H9 (cell line): ENCODE results near the gene GNB3. TPM values are rescaled to one million over a fixed set of nuclear protein-coding genes. Genes with fewer than 3 reads are reported as not detected.
"Not testable (repeated sequence)": the region's sequence is repeated elsewhere in the genome, so short reads cannot be mapped to it uniquely, and the experiment has no call there.

ENCODE experiments used
- DNase-seq: peaks from one replicate; pipeline ENCODE4 v3.0.0-alpha.2; 2017
- H2AFZ ChIP-seq: one replicate; pipeline ENCODE4 v1.6.1; 2013; ENCODE audit warnings: mild to moderate bottlenecking, low read length, control low read depth, moderate library complexity
- H2AK5ac ChIP-seq: 2 replicates; pipeline ENCODE4 v1.6.1; 2013; ENCODE audit warnings: low read length, control low read depth, mixed read lengths; ENCODE audit not compliant: insufficient read length
- H2BK120ac ChIP-seq: one replicate; pipeline ENCODE4 v1.6.1; 2013; ENCODE audit warnings: low read depth, mild to moderate bottlenecking, low read length, control low read depth, inconsistent platforms; ENCODE audit not compliant: poor library complexity, severe bottlenecking
- H2BK12ac ChIP-seq: 2 replicates; pipeline ENCODE4 v1.6.1; 2013; ENCODE audit warnings: low read length, control low read depth, mixed read lengths, low read depth; ENCODE audit not compliant: insufficient read length
- H2BK15ac ChIP-seq: 2 replicates; pipeline ENCODE4 v1.6.1; 2013; ENCODE audit warnings: low read depth, low read length, control low read depth
- H2BK20ac ChIP-seq: one replicate; pipeline ENCODE4 v1.6.1; 2013; ENCODE audit warnings: low read depth, mild to moderate bottlenecking, low read length, control low read depth, inconsistent platforms; ENCODE audit not compliant: poor library complexity, severe bottlenecking
- H2BK5ac ChIP-seq: 2 replicates; pipeline ENCODE4 v1.6.1; 2013; ENCODE audit warnings: low read length, control low read depth, mixed read lengths; ENCODE audit not compliant: insufficient read length
- H3K14ac ChIP-seq: 2 replicates; pipeline ENCODE4 v1.6.1; 2013; ENCODE audit warnings: low read length, control low read depth; ENCODE audit not compliant: insufficient read depth
- H3K18ac ChIP-seq: 2 replicates; pipeline ENCODE4 v1.6.1; 2013; ENCODE audit warnings: low read depth, mild to moderate bottlenecking, mixed read lengths, low read length, control low read depth; ENCODE audit not compliant: insufficient read length
- H3K23ac ChIP-seq: 2 replicates; pipeline ENCODE4 v1.6.1; 2013; ENCODE audit warnings: low read length, control low read depth, mixed read lengths, low read depth; ENCODE audit not compliant: insufficient read length
- H3K23me2 ChIP-seq: 2 replicates; pipeline ENCODE4 v1.6.1; 2013; ENCODE audit warnings: low read depth, mild to moderate bottlenecking, mixed read lengths, low read length, control low read depth; ENCODE audit not compliant: insufficient read length, poor library complexity, severe bottlenecking
- H3K27ac ChIP-seq: 2 replicates; pipeline ENCODE4 v1.5.1; 2013; ENCODE audit warnings: low read length, control low read depth, mixed read lengths, low read depth; ENCODE audit not compliant: insufficient read length
- H3K27me3 ChIP-seq: 2 replicates; pipeline ENCODE4 v1.6.1; 2013; ENCODE audit warnings: low read length, control low read depth, inconsistent platforms; ENCODE audit not compliant: insufficient read depth
- H3K4ac ChIP-seq: 2 replicates; pipeline ENCODE4 v1.6.1; 2013; ENCODE audit warnings: low read depth, mild to moderate bottlenecking, control low read depth, inconsistent platforms, low read length, moderate library complexity
- H3K4me1 ChIP-seq: 2 replicates; pipeline ENCODE4 v1.6.1; 2013; ENCODE audit warnings: low read length, control low read depth, inconsistent platforms; ENCODE audit not compliant: insufficient read depth
- H3K4me2 ChIP-seq: 2 replicates; pipeline ENCODE4 v1.6.1; 2013; ENCODE audit warnings: low read length, control low read depth, mixed read lengths; ENCODE audit not compliant: insufficient read length, insufficient read depth
- H3K56ac ChIP-seq: 2 replicates; pipeline ENCODE4 v1.6.1; 2013; ENCODE audit warnings: low read depth, mild to moderate bottlenecking, mixed read lengths, low read length, control low read depth; ENCODE audit not compliant: insufficient read length
- H3K79me1 ChIP-seq: 2 replicates; pipeline ENCODE4 v1.6.1; 2013; ENCODE audit warnings: low read depth, mild to moderate bottlenecking, moderate library complexity, low read length, control low read depth, inconsistent platforms; ENCODE audit not compliant: insufficient read depth, poor library complexity, severe bottlenecking
- H3K79me2 ChIP-seq: 2 replicates; pipeline ENCODE4 v1.6.1; 2013; ENCODE audit warnings: low read length, control low read depth, inconsistent platforms; ENCODE audit not compliant: insufficient read depth
- H3K9ac ChIP-seq: 2 replicates; pipeline ENCODE4 v1.6.1; 2013; ENCODE audit warnings: low read length, control low read depth, mixed read lengths; ENCODE audit not compliant: insufficient read length; ENCODE audit errors: extremely low read depth
- H3K9me3 ChIP-seq: one replicate; pipeline ENCODE4 v1.6.1; 2013; ENCODE audit warnings: low read depth, low read length, inconsistent platforms; ENCODE audit not compliant: control insufficient read depth
- H3T11ph ChIP-seq: one replicate; pipeline ENCODE4 v1.6.1; 2013; ENCODE audit warnings: mild to moderate bottlenecking, low read length, control low read depth, inconsistent platforms
- H4K20me1 ChIP-seq: one replicate; pipeline ENCODE4 v1.6.1; 2013; ENCODE audit not compliant: control insufficient read depth, insufficient read length, insufficient read depth
- H4K5ac ChIP-seq: 2 replicates; pipeline ENCODE4 v1.6.1; 2013; ENCODE audit warnings: low read depth, mild to moderate bottlenecking, mixed read lengths, low read length, control low read depth; ENCODE audit not compliant: insufficient read length
- H4K8ac ChIP-seq: replicated peaks from 2 replicates; pipeline ENCODE4 v1.6.1; 2013; ENCODE audit warnings: low read length, control low read depth, mixed read lengths, low read depth; ENCODE audit not compliant: insufficient read length
- H4K91ac ChIP-seq: 2 replicates; pipeline ENCODE4 v1.6.1; 2013; ENCODE audit warnings: low read depth, mild to moderate bottlenecking, moderate library complexity, mixed read lengths, low read length, control low read depth; ENCODE audit not compliant: insufficient read length
- H3K27ac Mint-ChIP-seq, 3 experiments: 2 replicates in 2 of 3; 3 replicates in 1 of 3; pipeline ENCODE4 v1.8.0; 2020 to 2021; ENCODE audit warnings: mixed read lengths in 3 of 3, mild to moderate bottlenecking in 1 of 3, moderate library complexity in 1 of 3
- H3K27me3 Mint-ChIP-seq: 2 replicates; pipeline ENCODE4 v1.8.0; 2021; ENCODE audit warnings: low read depth, mild to moderate bottlenecking, moderate library complexity, mixed read lengths
- H3K36me3 Mint-ChIP-seq, 3 experiments: 2 replicates in 2 of 3; 3 replicates in 1 of 3; pipeline ENCODE4 v1.8.0; 2020 to 2021; ENCODE audit warnings: low read depth in 3 of 3, mixed read lengths in 3 of 3; ENCODE audit not compliant: insufficient read depth in 1 of 3
- H3K4me1 Mint-ChIP-seq, 2 experiments: 2 replicates each; pipeline ENCODE4 v1.8.0; 2020; ENCODE audit warnings: mixed read lengths in 2 of 2
- H3K4me3 Mint-ChIP-seq, 2 experiments: 2 replicates in 1 of 2; 3 replicates in 1 of 2; pipeline ENCODE4 v1.8.0; 2020 to 2021; ENCODE audit warnings: mild to moderate bottlenecking in 2 of 2, mixed read lengths in 2 of 2, moderate library complexity in 1 of 2
- H3K9me3 Mint-ChIP-seq, 2 experiments: 2 replicates in 1 of 2; 3 replicates in 1 of 2; pipeline ENCODE4 v1.8.0; 2020; ENCODE audit warnings: mild to moderate bottlenecking in 2 of 2, mixed read lengths in 2 of 2, moderate library complexity in 1 of 2
- WGBS: extraction: QIAGEN DNeasy Blood & Tissue Kit; methylation state at CpG from one replicate; pipeline ENCODE4 v1.1.7; 2013; ENCODE audit warnings: missing lambda C conversion rate, low lambda C conversion rate, mixed read lengths; ENCODE audit not compliant: insufficient read length; ENCODE audit errors: extremely low coverage; 5-methylcytosine and 5-hydroxymethylcytosine counted together
- total RNA-seq: library from RNA; stranded (reverse); gene quantifications from 2 replicates; pipeline ENCODE4 v1.2.1, GENCODE V29; 2021

GNB3 gene
- total RNA-seq, 1 experiment from 2014 or later, result 17.3 TPM

DNA sequence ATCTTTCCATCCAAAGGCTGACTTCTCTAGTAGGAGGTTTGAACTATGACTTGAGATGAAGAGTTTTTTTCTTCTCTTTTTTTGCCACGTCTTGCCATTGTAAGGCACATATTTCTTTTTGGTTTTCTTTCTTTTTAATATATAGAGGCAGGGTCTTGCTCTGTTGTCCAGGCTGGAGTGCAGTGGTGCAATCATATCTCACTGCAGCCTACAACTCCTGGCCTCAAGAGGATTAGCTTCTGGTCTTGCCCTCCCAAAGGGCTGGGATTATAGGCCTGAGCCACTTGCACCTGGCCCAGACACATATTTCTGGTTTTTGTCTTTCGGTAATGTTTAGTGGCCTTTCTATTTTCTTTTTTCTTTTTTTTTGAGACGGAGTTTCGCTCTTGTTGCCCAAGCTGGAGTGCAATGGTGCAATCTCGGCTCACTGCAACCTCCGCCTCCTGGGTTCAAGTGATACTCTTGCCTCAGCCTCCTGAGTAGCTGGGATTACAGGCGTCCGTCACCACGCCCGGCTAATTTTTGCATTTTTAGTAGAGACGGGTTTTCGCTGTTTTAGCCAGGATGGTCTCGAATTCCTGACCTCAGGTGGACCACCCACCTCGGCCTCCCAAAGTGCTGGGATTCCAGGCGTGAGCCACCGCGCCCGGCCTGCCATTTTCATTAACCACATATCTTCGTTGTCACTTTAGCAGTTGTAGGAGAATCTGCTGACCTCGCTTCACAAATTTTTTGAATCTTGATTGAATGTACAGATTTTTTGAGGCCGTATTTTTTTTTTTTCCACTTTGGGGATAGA, 49.2 kb downstream of the GNB3 start:
- H2AFZ ChIP-seq, H3K18ac ChIP-seq, H3K56ac ChIP-seq, H2BK12ac ChIP-seq, H3K23ac ChIP-seq, DNase-seq, H3K9me3 ChIP-seq, H2BK20ac ChIP-seq, H2AK5ac ChIP-seq, H3K79me1 ChIP-seq, H3K79me2 ChIP-seq, H2BK15ac ChIP-seq, H3K4me2 ChIP-seq, H4K91ac ChIP-seq, H2BK120ac ChIP-seq, H3T11ph ChIP-seq, H3K4ac ChIP-seq, H3K23me2 ChIP-seq, H4K5ac ChIP-seq, H3K27me3 Mint-ChIP-seq, H3K9me3 Mint-ChIP-seq, H3K14ac ChIP-seq, H3K9ac ChIP-seq, H3K27me3 ChIP-seq, H4K8ac ChIP-seq, H4K20me1 ChIP-seq, H3K4me1 ChIP-seq: not testable (repeated sequence)
- Mint-ChIP-seq H3K36me3 (peaks cover 0 to 15% (median 14%) of the 10 kb centered on the region in 3 experiments; a peak in 5 of 7 replicates), H3K27ac (peak overlapping the region; percentile 96 to 99 (median 98)), H3K4me3 (peak overlapping the region; percentile 51 to 79; a peak in 4 of 5 replicates), H3K4me1 (peaks cover 30 to 43% of the 10 kb centered on the region in 2 experiments)
- Histone ChIP-seq H3K27ac (peak overlapping the region; percentile 84), H2BK5ac (peak overlapping the region; percentile 1)
- WGBS, result no CpG with 5 or more reads among the region's 21 CpGs
